Measurements from ENCODE around the gene MAN2B1. TPM values are rescaled to one million over a fixed set of nuclear protein-coding genes. Genes with fewer than 3 reads are reported as not detected.

The MAN2B1 gene
- total RNA-seq, 1 donor from 2014 or later = 92.8 TPM

- H3K4me3 ChIP-seq (ENCODE audit: low read depth, low read length) = no peak overlapping the region
- H3K27me3 ChIP-seq (ENCODE audit: control insufficient read depth, insufficient read depth, low read length) = no peaks in the 10 kb centered on the region
- no peaks in the 10 kb centered on the region for H3K36me3 ChIP-seq (ENCODE audit: control insufficient read depth, insufficient read depth, low read length)
- no peak for TF ChIP-seq CTCF (IDR thresholded peaks at IDR 0.05; ENCODE audit: insufficient read depth, low read length, poor library complexity, severe bottlenecking)
- DNase-seq (ENCODE audit: low read depth) = no peak
Measured at GRCh38 chr19:12642506-12642905, 24.0 kb downstream of the MAN2B1 start.

DNA sequence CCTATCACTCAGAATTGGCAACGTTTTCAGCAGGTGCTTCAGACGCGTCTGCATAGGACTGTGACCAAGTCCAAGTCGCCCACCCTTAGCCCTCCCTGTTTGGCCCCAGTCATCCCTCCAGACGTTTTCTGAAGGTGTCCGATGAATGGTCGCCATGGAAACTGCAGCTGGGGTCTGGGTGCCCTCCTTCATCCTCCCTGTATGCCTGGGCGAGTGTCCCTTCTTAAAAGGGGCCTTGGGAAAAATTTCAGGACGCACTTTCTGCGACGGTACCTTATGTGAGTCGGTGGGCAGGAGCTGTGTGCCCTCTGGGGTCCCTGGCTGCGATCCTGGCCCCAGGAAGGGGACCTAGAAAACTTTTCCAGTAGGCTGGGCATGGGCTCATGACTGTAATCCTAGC lies 25.1 kb downstream of the MAN2B1 start:
- H3K27me3 ChIP-seq (ENCODE audit: control insufficient read depth, insufficient read depth, low read length) = no peaks in the 10 kb centered on the region
- H3K36me3 ChIP-seq (ENCODE audit: control insufficient read depth, insufficient read depth, low read length) = no peaks in the 10 kb centered on the region
- no peak for DNase-seq (ENCODE audit: low read depth)
- no peak overlapping the region for H3K4me3 ChIP-seq (ENCODE audit: low read depth, low read length)
- no peak for TF ChIP-seq CTCF (IDR thresholded peaks at IDR 0.05; ENCODE audit: insufficient read depth, low read length, poor library complexity, severe bottlenecking)

DNA sequence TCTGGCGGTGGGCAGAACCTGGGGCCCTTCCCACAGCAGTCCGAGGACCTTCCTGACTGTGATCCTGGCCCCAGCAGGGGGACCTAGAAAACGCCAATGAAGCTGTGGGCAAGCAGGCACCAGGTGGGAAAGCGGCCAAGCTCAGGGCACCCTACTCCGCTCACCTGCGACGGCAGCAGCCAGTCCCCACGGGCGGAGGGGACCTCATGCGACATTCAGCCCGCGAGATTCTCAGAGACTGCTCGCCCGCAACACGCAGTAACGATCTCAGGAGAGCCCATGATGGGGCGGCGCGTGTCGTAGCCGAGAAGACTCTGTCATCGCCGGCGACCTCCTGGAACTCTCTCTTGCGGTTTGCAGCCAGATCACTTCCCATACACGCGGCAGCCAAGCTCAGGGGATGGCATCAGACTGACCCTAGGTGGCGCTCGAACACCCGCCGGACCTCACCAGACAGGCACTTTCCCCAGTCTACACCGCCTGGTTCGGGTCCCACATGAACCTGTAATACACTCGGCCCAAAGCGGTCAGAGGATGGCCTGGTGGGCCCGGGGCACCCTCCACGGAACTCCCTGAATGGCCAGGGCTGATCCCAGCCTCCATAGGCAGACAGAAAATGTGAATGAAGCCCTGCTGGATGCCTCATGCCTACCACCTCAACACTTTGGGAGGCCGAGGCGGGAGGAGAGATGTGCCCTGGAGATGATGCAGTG lies 26.5 kb downstream of the MAN2B1 start:
- no peak overlapping the region for H3K4me3 ChIP-seq (ENCODE audit: low read depth, low read length)

GRCh38 chr19:12638611-12639182 lies 27.8 kb downstream of the MAN2B1 start:
- DNase-seq (ENCODE audit: low read depth) = no peak
- Histone ChIP-seq H3K36me3 (ENCODE audit: control insufficient read depth, insufficient read depth, low read length) (no peaks in the 10 kb centered on the region), H3K4me3 (ENCODE audit: low read depth, low read length) (no peak overlapping the region), H3K27me3 (ENCODE audit: control insufficient read depth, insufficient read depth, low read length) (no peaks in the 10 kb centered on the region)
- no peak for TF ChIP-seq CTCF (IDR thresholded peaks at IDR 0.05; ENCODE audit: insufficient read depth, low read length, poor library complexity, severe bottlenecking)

More for the DNA sequence above, 26.5 kb downstream of the MAN2B1 start:
- peak; percentile 35 for DNase-seq (ENCODE audit: low read depth)
- Histone ChIP-seq H3K36me3 (ENCODE audit: control insufficient read depth, insufficient read depth, low read length) (no peaks in the 10 kb centered on the region), H3K27me3 (ENCODE audit: control insufficient read depth, insufficient read depth, low read length) (no peaks in the 10 kb centered on the region)
- TF ChIP-seq CTCF (IDR thresholded peaks at IDR 0.05; ENCODE audit: insufficient read depth, low read length, poor library complexity, severe bottlenecking) = peak; percentile 70

DNA sequence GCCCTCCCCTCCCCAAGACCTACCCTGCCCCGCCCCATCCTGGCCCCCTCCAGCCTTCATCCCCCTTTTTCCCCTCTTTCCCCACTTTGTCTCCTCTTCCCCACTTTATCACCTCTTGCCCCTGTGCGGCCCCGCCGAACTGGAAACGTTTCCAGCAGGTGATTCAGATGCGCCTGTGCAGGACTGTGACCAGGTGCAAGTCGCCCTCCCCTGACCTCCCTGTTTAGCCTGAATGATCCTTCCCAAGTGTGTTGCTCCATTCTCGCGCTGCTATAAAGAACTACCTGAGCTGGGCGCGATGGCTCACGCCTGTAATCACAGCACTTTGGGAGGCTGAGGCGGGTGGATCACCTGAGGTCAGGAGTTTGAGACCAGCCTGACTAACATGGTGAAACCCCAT lies 29.9 kb downstream of the MAN2B1 start:
- Histone ChIP-seq H3K36me3 (ENCODE audit: control insufficient read depth, insufficient read depth, low read length) (no peaks in the 10 kb centered on the region), H3K27me3 (ENCODE audit: control insufficient read depth, insufficient read depth, low read length) (no peaks in the 10 kb centered on the region), H3K4me3 (ENCODE audit: low read depth, low read length) (no peak overlapping the region)
- no peak for DNase-seq (ENCODE audit: low read depth)
- no peak for TF ChIP-seq CTCF (IDR thresholded peaks at IDR 0.05; ENCODE audit: insufficient read depth, low read length, poor library complexity, severe bottlenecking)

DNA sequence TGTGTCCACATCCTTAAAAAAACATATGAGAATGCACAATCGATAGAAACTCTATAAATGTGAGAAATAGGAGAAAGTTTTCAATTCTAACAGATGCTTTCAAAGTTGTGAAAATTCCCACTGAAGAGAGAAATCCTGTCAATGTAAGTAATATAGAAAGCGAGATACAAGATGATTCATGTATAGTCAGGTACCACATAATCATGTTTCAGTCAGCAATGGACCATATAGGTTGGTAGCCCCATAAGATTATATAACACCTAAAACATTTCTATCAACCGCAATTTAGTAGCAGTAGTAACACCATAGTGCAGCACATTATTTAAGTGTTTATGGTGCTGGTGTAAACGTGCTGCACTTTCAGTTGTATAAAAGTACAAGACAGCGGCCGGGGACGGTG lies 37.3 kb downstream of the MAN2B1 start:
- DNase-seq (ENCODE audit: low read depth) = no peak
- Histone ChIP-seq H3K36me3 (ENCODE audit: control insufficient read depth, insufficient read depth, low read length) (peaks cover 2% of the 10 kb centered on the region), H3K27me3 (ENCODE audit: control insufficient read depth, insufficient read depth, low read length) (no peaks in the 10 kb centered on the region), H3K4me3 (ENCODE audit: low read depth, low read length) (no peak overlapping the region)
- no peak for TF ChIP-seq CTCF (IDR thresholded peaks at IDR 0.05; ENCODE audit: insufficient read depth, low read length, poor library complexity, severe bottlenecking)
